HCT116 (cell line): ENCODE data around the gene FAM135A. TPM values are rescaled to one million over a fixed set of nuclear protein-coding genes. Genes with fewer than 3 reads are reported as not detected.
"Not testable (repeated sequence)": the region's sequence is repeated elsewhere in the genome, so short reads cannot be mapped to it uniquely, and the experiment has no call there.

Experiments
- ATAC-seq: fragments of 200-7000 bp; cut with Tn5 transposase; 2 replicates; pipeline ENCODE4 v1.9.1; 2020; ENCODE audit warnings: mild to moderate bottlenecking, moderate library complexity
- BruUV-seq: library from RNA; stranded (reverse); fragments of 400-500 nt; replicated peaks from 2 replicates; lab custom pipeline; 2021; lab: Mats Ljungman, UMichigan
- CTCF ChIA-PET: fragments of 300-600 bp; sonication (Branson Sonifier 250); formaldehyde crosslinking; loops from one replicate; lab custom pipeline; 2021; ENCODE audit warnings: antibody characterized with exemption; lab: Charles Lee
- POLR2A ChIA-PET: fragments of 300-600, 350-600 bp; sonication (Branson Sonifier 250); formaldehyde crosslinking; loops from one replicate; lab custom pipeline; 2021; ENCODE audit warnings: antibody characterized with exemption; lab: Charles Lee
- RAD21 ChIA-PET, 2 experiments: fragments of 300-600 bp; sonication (Branson Sonifier 250); formaldehyde crosslinking; loops; one replicate each; lab custom pipeline; 2023; ENCODE audit warnings: low total read pairs in 2 of 2; ENCODE audit not compliant: uncharacterized antibody in 2 of 2, unreplicated experiment in 2 of 2, low non-redundant PET in 1 of 2; lab: Charles Lee
- DNase-seq: peaks from one replicate; pipeline ENCODE4 v3.0.0-alpha.2; 2010; ENCODE audit warnings: low read depth, low spot score
- H2AFZ ChIP-seq: fragments of 200-600 bp; shearing (Covaris generic), sonication (generic); 2 replicates; pipeline ENCODE4 v1.6.1; 2017; ENCODE audit warnings: low read depth, mixed run types, mixed read lengths, antibody characterized with exemption, low read length; ENCODE audit not compliant: poor library complexity, severe bottlenecking
- H3K27ac ChIP-seq: 2 replicates; pipeline ENCODE4 v1.5.1; 2012; ENCODE audit warnings: low read depth, low read length
- H3K27me3 ChIP-seq: fragments of 200-600 bp; sonication (generic); 2 replicates; pipeline ENCODE4 v1.6.1; 2016; ENCODE audit warnings: mixed run types, low read length, mixed read lengths; ENCODE audit not compliant: insufficient read depth
- H3K36me3 ChIP-seq, 2 experiments: fragments of 200-500 bp in 1 of 2; fragments of 200-600 bp in 1 of 2; sonication (Bioruptor generic) in 1 of 2; sonication (generic) in 1 of 2; 2 replicates each; pipeline versions ENCODE4 v1.5.1 to v1.6.1; 2014 to 2016; ENCODE audit warnings: low read length in 2 of 2, inconsistent platforms in 1 of 2, mixed read lengths in 1 of 2, mixed run types in 1 of 2; ENCODE audit not compliant: insufficient read depth in 2 of 2, control insufficient read depth in 1 of 2
- H3K4me1 ChIP-seq, 2 experiments: fragments of 200-600 bp in 1 of 2; sonication (generic) in 1 of 2; 2 replicates each; pipeline versions ENCODE4 v1.5.1 to v1.6.1; 2012 to 2017; ENCODE audit warnings: low read length in 2 of 2, inconsistent platforms in 1 of 2, mild to moderate bottlenecking in 1 of 2, mixed read lengths in 1 of 2, mixed run types in 1 of 2, moderate library complexity in 1 of 2; ENCODE audit not compliant: insufficient read depth in 2 of 2, control insufficient read depth in 1 of 2
- H3K4me2 ChIP-seq: fragments of 200-600 bp; sonication (generic); 2 replicates; pipeline ENCODE4 v1.6.1; 2017; ENCODE audit warnings: mixed run types, low read length, mixed read lengths
- H3K4me3 ChIP-seq, 2 experiments: fragments of 200-600 bp in 1 of 2; sonication (generic) in 1 of 2; replicated peaks in 1 of 2; 2 replicates each; pipeline ENCODE4 v1.5.1; 2011 to 2016; ENCODE audit warnings: low read length in 2 of 2, control low read depth in 1 of 2, low read depth in 1 of 2, mild to moderate bottlenecking in 1 of 2, mixed read lengths in 1 of 2, mixed run types in 1 of 2
- H3K79me2 ChIP-seq: fragments of 200-600 bp; sonication (generic); 2 replicates; pipeline ENCODE4 v1.6.1; 2017; ENCODE audit warnings: mild to moderate bottlenecking, mixed run types, low read length, moderate library complexity, mixed read lengths; ENCODE audit not compliant: insufficient read depth
- H3K9ac ChIP-seq: fragments of 200-600 bp; sonication (generic); 2 replicates; pipeline ENCODE4 v1.6.1; 2016; ENCODE audit warnings: low read length, mixed read lengths
- H3K9me2 ChIP-seq: fragments of 200-600 bp; sonication (generic), shearing (Covaris generic); 2 replicates; pipeline ENCODE4 v1.6.1; 2017; ENCODE audit warnings: mixed run types, mild to moderate bottlenecking, moderate library complexity; ENCODE audit not compliant: insufficient read depth
- H3K9me3 ChIP-seq, 2 experiments: fragments of 200-500 bp in 1 of 2; fragments of 200-600 bp in 1 of 2; sonication (Bioruptor generic) in 1 of 2; sonication (generic) in 1 of 2; 2 replicates each; pipeline ENCODE4 v1.6.1; 2014 to 2017; ENCODE audit warnings: low read length in 2 of 2, mixed read lengths in 2 of 2, inconsistent platforms in 1 of 2, low read depth in 1 of 2, mild to moderate bottlenecking in 1 of 2, mixed run types in 1 of 2, moderate library complexity in 1 of 2; ENCODE audit not compliant: control insufficient read depth in 1 of 2, insufficient read depth in 1 of 2
- H4K20me1 ChIP-seq: fragments of 200-600 bp; sonication (generic), shearing (Covaris generic); 2 replicates; pipeline ENCODE4 v1.6.1; 2017; ENCODE audit warnings: mixed run types, mild to moderate bottlenecking, moderate library complexity; ENCODE audit not compliant: insufficient read depth
- intact Hi-C: fragments of 100-400 bp; cut with micrococcal nuclease; formaldehyde crosslinking; loops from 2 replicates; pipeline ENCODE4 v1.10.0; 2022
- total RNA-seq: library from RNA; stranded (reverse); gene quantifications from one replicate; pipeline ENCODE4 v1.2.1, GENCODE V29; 2021; ENCODE audit not compliant: unreplicated experiment

Gene FAM135A
- total RNA-seq, 1 experiment from 2014 or later: 20.8 TPM

GRCh38 chr6:70609181-70609580 lies 195.9 kb downstream of the FAM135A start:
- BruUV-seq, H3K4me2 ChIP-seq, H2AFZ ChIP-seq, RAD21 ChIA-PET, H3K36me3 ChIP-seq, H3K9me3 ChIP-seq, H3K27me3 ChIP-seq, H3K27ac ChIP-seq, POLR2A ChIA-PET, CTCF ChIA-PET, intact Hi-C loops, H3K4me1 ChIP-seq, H3K79me2 ChIP-seq, ATAC-seq, H4K20me1 ChIP-seq, H3K4me3 ChIP-seq, DNase-seq, H3K9ac ChIP-seq, H3K9me2 ChIP-seq: not testable (repeated sequence)

Other genes with a start within 250 kb of the FAM135A start
- gene COL9A1, start 110.4 kb upstream of the FAM135A start, total RNA-seq: not detected
- gene SDHAF4, start 153.4 kb downstream of the FAM135A start, total RNA-seq: 8.9 TPM